HPDE6-E6E7 (cell line): Measurements from ENCODE around the gene SRGAP2B.
"Not testable (repeated sequence)": the region's sequence is repeated elsewhere in the genome, so short reads cannot be mapped to it uniquely, and the experiment has no call there.

Source experiments
- DNase-seq: peaks from one replicate; pipeline ENCODE4 v3.0.0; 2011; ENCODE audit warnings: missing footprints; ENCODE audit errors: extremely low spot score

Gene SRGAP2B

GRCh38 chr1:144900841-144901240, 194.3 kb downstream of the SRGAP2B start:
- not testable (repeated sequence) for DNase-seq

DNA sequence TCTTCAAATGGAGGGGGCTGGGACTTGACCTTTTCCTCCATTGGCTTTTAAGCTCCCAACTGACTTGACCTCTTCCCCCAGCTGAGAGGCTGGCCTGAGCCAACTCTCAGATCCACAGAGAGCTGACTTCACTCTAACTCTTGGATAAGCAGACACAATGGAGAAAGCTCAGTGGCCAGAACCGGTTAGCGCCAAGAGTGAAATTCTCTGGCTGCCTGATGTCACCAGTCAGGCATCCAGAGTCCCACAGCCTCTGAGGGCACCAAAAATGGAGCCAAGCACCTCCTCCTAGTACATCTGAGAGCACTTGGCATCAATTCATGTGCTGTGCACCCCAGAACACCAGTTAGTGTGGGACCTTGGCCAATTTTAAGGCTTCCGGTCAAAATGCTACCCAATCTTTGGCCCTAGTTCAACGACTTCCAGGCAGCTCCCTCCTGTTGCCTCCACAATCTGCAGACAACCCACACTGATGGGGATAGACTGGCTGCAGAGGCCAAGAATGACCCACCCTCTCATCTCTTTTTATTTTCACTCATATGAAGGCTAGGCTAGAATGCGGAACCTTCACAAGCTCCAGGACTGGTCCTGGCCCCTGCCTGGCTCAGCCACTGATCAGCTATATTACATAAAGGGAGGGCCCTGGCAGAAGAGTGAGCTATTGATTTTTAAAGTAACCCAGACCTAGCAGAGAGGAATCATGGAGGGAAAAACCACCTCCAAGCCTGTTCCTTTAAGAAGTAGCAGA, 200.5 kb downstream of the SRGAP2B start:
- DNase-seq: not testable (repeated sequence)

DNA sequence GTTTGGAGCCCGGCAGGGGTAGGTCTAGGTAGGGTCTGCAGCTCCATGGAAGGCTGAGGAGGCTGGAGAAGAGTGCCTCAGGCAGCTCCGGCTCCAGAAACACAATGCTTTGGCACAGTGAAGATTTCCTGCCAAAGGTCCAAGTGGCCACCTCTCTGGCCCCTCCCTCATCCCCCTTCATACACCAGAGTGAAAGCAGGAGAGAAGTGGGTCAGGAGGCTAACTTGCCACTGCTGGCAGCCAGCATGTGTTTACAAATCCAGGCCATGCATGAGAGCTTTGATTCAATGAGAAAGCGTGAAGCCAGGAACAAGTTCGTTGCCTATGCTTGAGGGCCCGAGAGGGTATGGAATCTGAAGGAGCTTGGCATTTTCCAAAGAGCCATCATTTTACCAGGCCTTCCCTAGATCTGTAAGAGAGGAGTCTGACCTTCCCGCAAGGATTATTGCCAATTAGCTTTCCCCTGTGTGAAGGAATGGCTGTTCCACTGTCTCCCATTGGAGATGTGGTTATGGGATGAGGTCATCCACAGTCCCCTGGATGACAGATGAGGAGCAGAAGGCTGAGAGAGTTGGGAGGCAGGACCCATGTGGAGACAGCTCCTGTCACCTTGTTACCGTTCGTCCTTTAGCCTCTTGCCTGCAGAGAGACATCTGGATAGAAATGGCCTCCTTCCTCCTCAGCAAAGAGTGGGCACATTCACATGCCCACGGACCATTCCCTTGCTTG, 201.3 kb downstream of the SRGAP2B start:
- not testable (repeated sequence) for DNase-seq

DNA sequence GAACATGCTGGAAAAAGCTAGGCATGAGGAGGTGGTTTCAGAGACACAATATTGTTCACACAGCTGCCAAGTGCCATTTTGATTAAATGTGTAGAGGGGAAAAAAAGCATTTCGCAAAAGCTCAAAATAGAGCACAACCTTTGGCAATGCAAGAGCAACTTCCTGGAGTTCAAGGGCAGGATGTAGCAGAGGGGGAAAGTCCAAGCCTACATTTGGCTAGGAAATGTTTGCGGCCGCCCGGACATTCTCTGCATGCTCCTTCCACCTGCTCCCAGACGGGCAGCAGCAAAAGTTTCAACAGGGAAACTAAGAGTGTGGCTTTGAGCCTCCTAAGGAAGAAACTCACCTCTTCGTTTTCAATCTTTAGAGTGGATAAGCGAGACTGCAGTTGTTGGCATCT, 202.1 kb downstream of the SRGAP2B start:
- not testable (repeated sequence) for DNase-seq

DNA sequence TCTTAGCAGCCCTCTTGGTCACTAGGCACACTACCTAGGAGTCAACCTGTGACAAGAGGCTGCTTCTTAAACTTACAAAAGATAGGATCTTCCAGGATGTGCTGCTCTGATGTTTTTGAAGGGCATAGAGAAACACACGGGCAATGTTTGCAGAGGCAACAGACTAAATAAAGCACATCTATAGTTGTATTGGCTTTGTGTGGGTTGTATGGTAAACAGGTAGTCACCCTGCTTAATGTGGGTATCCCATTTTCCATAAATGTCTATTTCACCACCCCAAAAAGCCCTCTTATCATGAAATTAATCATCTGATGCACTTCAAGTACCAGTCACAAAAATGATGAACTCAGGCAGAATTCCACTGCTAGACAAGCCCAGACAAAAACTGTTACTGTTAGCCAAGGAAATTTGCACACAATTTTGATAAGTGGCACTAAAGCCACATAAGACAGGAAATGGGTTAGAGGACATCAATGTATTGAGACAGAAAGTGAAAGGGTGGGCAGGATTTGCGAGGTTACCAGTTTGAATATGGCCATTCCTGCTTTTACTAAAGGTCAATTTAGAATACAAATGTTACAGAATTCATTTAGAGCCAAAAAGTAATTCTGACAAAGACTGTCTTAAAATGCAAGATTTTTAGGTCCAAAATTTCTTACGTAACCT, 205.5 kb downstream of the SRGAP2B start:
- DNase-seq: not testable (repeated sequence)

DNA sequence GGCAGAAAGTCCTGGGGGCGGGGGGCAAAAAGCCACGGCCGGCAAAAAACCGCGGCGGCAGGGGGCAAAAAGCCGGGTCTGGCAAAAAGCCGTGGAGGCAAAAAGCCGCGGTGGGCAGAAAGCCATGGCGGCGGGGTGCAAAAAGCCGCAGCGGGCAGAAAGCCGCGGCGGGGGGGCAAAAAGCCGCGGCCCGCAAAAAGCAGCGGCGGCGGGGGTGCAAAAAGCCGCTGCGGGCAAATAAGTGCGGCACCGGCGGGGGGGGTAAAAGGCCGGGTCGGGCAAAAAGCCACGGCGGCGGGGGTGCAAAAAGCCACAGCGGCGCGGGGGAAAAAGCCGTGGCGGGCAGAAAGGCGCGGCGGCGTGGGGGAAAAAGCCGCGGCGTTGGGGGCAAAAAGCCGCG, 212.1 kb downstream of the SRGAP2B start:
- not testable (repeated sequence) for DNase-seq

DNA sequence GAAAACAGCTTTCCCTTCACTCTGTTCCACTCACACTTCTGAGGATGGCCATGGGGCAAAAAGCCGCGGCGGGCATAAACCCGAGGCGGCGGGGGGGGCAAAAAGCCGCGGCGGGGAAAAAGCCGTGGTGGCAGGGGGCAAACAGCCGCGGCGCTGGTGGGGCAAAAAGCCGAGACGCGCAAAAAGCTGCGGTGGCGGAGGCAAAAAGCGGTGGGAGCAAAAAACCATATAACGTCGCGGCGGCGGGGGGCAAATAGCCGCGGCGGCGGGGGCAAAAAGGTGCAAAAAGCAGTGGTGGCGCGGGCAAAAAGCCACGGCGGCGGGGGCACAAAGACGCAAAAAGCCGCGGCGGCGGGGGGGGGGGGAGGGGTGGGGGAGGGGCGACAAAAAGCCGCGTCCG, 212.8 kb downstream of the SRGAP2B start:
- not testable (repeated sequence) for DNase-seq

- DNase-seq: not testable (repeated sequence)
Measured at GRCh38 chr1:144858607-144859006, 236.5 kb downstream of the SRGAP2B start.
